H1 (cell line): ENCODE data around the gene AP2A1. TPM values are rescaled to one million over a fixed set of nuclear protein-coding genes. Genes with fewer than 3 reads are reported as not detected.

ENCODE experiments used
- CTCF ChIA-PET: fragments of 300-600 bp; sonication (Branson Sonifier 250); formaldehyde crosslinking; loops from one replicate; lab custom pipeline; 2021; ENCODE audit not compliant: partially characterized antibody; lab: Charles Lee
- POLR2A ChIA-PET: fragments of 300-600 bp; sonication (Branson Sonifier 250); formaldehyde crosslinking; loops from one replicate; lab custom pipeline; 2021; ENCODE audit warnings: inconsistent platforms; ENCODE audit not compliant: partially characterized antibody; lab: Charles Lee
- DNase-seq, 2 experiments: peaks; one replicate each; pipeline versions ENCODE4 v3.0.0 to v3.0.0-alpha.2; 2010 to 2022; ENCODE audit warnings: low spot score in 2 of 2, low read depth in 1 of 2, mixed read lengths in 1 of 2
- FAIRE-seq: peaks from 2 replicates; lab custom pipeline; 2011; peaks lifted over from hg19 to GRCh38; lab: Jason Lieb, UNC
- H2AFZ ChIP-seq: 2 replicates; pipeline ENCODE4 v1.8.1; 2012; ENCODE audit warnings: low read length, inconsistent platforms
- H2AK5ac ChIP-seq: 2 replicates; pipeline ENCODE4 v1.6.1; 2013; ENCODE audit warnings: low read depth, low read length
- H2BK120ac ChIP-seq: replicated peaks from 2 replicates; pipeline ENCODE3; 2013; ENCODE audit warnings: low read depth, low read length, inconsistent platforms
- H2BK12ac ChIP-seq: 2 replicates; pipeline ENCODE4 v1.6.1; 2013; ENCODE audit warnings: low read depth, low read length
- H2BK15ac ChIP-seq: 2 replicates; pipeline ENCODE4 v1.6.1; 2013; ENCODE audit warnings: low read length
- H2BK20ac ChIP-seq: 2 replicates; pipeline ENCODE4 v1.6.1; 2013; ENCODE audit warnings: low read length
- H2BK5ac ChIP-seq: 2 replicates; pipeline ENCODE4 v1.6.1; 2013; ENCODE audit warnings: low read depth, low read length
- H3K14ac ChIP-seq: 2 replicates; pipeline ENCODE4 v1.6.1; 2013; ENCODE audit warnings: inconsistent platforms; ENCODE audit not compliant: insufficient read length
- H3K18ac ChIP-seq: 2 replicates; pipeline ENCODE4 v1.6.1; 2013; ENCODE audit warnings: low read length; ENCODE audit errors: extremely low read depth
- H3K23ac ChIP-seq: 2 replicates; pipeline ENCODE4 v1.6.1; 2013; ENCODE audit warnings: inconsistent platforms; ENCODE audit not compliant: insufficient read length
- H3K23me2 ChIP-seq: 2 replicates; pipeline ENCODE4 v1.6.1; 2013; ENCODE audit warnings: low read depth, low read length
- H3K27ac ChIP-seq: 2 replicates; pipeline ENCODE4 v1.6.1; 2011; ENCODE audit warnings: low read depth, low read length, inconsistent platforms
- H3K27me3 ChIP-seq, 4 experiments: replicated peaks in 1 of 4; 1 replicate in 1 of 4; 2 replicates in 3 of 4; pipeline versions ENCODE4 v1.6.1 to v1.8.1; 2011 to 2013; ENCODE audit warnings: low read length in 3 of 4, mild to moderate bottlenecking in 3 of 4, inconsistent platforms in 2 of 4, mixed read lengths in 2 of 4, moderate library complexity in 1 of 4; ENCODE audit not compliant: control insufficient read depth in 3 of 4, insufficient read depth in 3 of 4; ENCODE audit errors: extremely low read depth in 1 of 4
- H3K36me3 ChIP-seq, 4 experiments: 2 replicates each; pipeline versions ENCODE4 v1.6.1 to v1.8.1; 2011 to 2013; ENCODE audit warnings: mild to moderate bottlenecking in 4 of 4, low read length in 3 of 4, moderate library complexity in 2 of 4, control low read depth in 1 of 4, inconsistent platforms in 1 of 4; ENCODE audit not compliant: insufficient read depth in 4 of 4, control insufficient read depth in 2 of 4
- H3K4ac ChIP-seq: replicated peaks from 2 replicates; pipeline ENCODE3; 2013; ENCODE audit warnings: low read length, low read depth, mixed read lengths, inconsistent platforms; ENCODE audit not compliant: insufficient read length
- H3K4me1 ChIP-seq, 4 experiments: replicated peaks in 1 of 4; 1 replicate in 1 of 4; 2 replicates in 3 of 4; pipeline versions ENCODE4 v1.6.1 to v1.8.1; 2011 to 2013; ENCODE audit warnings: low read length in 3 of 4, inconsistent platforms in 2 of 4, mixed read lengths in 1 of 4; ENCODE audit not compliant: insufficient read depth in 4 of 4, control insufficient read depth in 3 of 4
- H3K4me2 ChIP-seq, 2 experiments: 2 replicates each; pipeline versions ENCODE4 v1.6.1 to v1.8.1; 2011 to 2013; ENCODE audit warnings: low read depth in 2 of 2, low read length in 2 of 2, control low read depth in 1 of 2, inconsistent platforms in 1 of 2, mild to moderate bottlenecking in 1 of 2; ENCODE audit not compliant: insufficient read depth in 1 of 2
- H3K4me3 ChIP-seq, 4 experiments: fragments of 200-600, 300-600 bp in 1 of 4; sonication (generic), shearing (Covaris generic), sonication (Bioruptor Twin) in 1 of 4; 2 replicates each; pipeline versions ENCODE4 v1.5.1 to v1.8.1; 2011 to 2016; ENCODE audit warnings: low read length in 4 of 4, low read depth in 3 of 4, control low read depth in 2 of 4, inconsistent platforms in 2 of 4, mild to moderate bottlenecking in 2 of 4, mixed read lengths in 1 of 4, moderate library complexity in 1 of 4; ENCODE audit not compliant: insufficient read depth in 2 of 4; ENCODE audit errors: extremely low read depth in 1 of 4
- H3K56ac ChIP-seq: replicated peaks from 2 replicates; pipeline ENCODE3; 2013; ENCODE audit warnings: low read depth, mild to moderate bottlenecking, mixed read lengths, low read length, inconsistent platforms; ENCODE audit not compliant: insufficient read length
- H3K79me1 ChIP-seq: 2 replicates; pipeline ENCODE4 v1.6.1; 2013; ENCODE audit warnings: low read depth, low read length, control low read depth
- H3K79me2 ChIP-seq, 2 experiments: 2 replicates each; pipeline versions ENCODE4 v1.6.1 to v1.8.1; 2012 to 2013; ENCODE audit warnings: low read length in 2 of 2, mild to moderate bottlenecking in 2 of 2, inconsistent platforms in 1 of 2; ENCODE audit not compliant: insufficient read depth in 2 of 2, control insufficient read depth in 1 of 2
- H3K9ac ChIP-seq, 4 experiments: replicated peaks in 1 of 4; 1 replicate in 1 of 4; 2 replicates in 3 of 4; pipeline versions ENCODE4 v1.6.1 to v1.8.1; 2011 to 2013; ENCODE audit warnings: low read depth in 3 of 4, low read length in 3 of 4, control low read depth in 2 of 4, mild to moderate bottlenecking in 2 of 4, moderate library complexity in 2 of 4, inconsistent platforms in 1 of 4; ENCODE audit errors: extremely low read depth in 1 of 4
- H3K9me3 ChIP-seq, 2 experiments: 2 replicates each; pipeline versions ENCODE4 v1.6.1 to v1.8.1; 2012 to 2013; ENCODE audit warnings: mild to moderate bottlenecking in 2 of 2, moderate library complexity in 2 of 2, control low read depth in 1 of 2, inconsistent platforms in 1 of 2, low read depth in 1 of 2, low read length in 1 of 2, mixed read lengths in 1 of 2; ENCODE audit not compliant: insufficient read depth in 2 of 2
- H4K20me1 ChIP-seq, 2 experiments: replicated peaks in 1 of 2; 2 replicates each; pipeline versions ENCODE3 to v1.8.1; 2011 to 2013; ENCODE audit warnings: inconsistent platforms in 2 of 2, low read length in 2 of 2, mild to moderate bottlenecking in 1 of 2; ENCODE audit not compliant: insufficient read depth in 2 of 2, control insufficient read depth in 1 of 2
- H4K5ac ChIP-seq: 2 replicates; pipeline ENCODE4 v1.6.1; 2013; ENCODE audit warnings: low read length, low read depth, mixed read lengths, inconsistent platforms; ENCODE audit not compliant: insufficient read length
- H4K8ac ChIP-seq: 2 replicates; pipeline ENCODE4 v1.8.0; 2013; ENCODE audit warnings: mild to moderate bottlenecking, moderate library complexity, low read length, inconsistent platforms; ENCODE audit not compliant: insufficient read depth; ENCODE audit errors: extremely low read depth
- H4K91ac ChIP-seq: replicated peaks from 2 replicates; pipeline ENCODE3; 2013; ENCODE audit warnings: low read length, mixed read lengths, inconsistent platforms; ENCODE audit not compliant: insufficient read length
- EZH2 ChIP-seq: fragments of 200-600 bp; sonication (generic); IDR thresholded peaks from 2 replicates; pipeline ENCODE4 v1.7.1; 2012; ENCODE audit warnings: low read depth, mild to moderate bottlenecking, moderate library complexity, low read length, inconsistent platforms; ENCODE audit not compliant: severe bottlenecking
- MAFK ChIP-seq: IDR thresholded peaks from 2 replicates; pipeline ENCODE4 v1.6.1; 2012; ENCODE audit warnings: low read depth, mild to moderate bottlenecking, improper control_type of control experiment, low read length
- NRF1 ChIP-seq: IDR thresholded peaks from 2 replicates; pipeline ENCODE4 v1.6.1; 2011; ENCODE audit warnings: mild to moderate bottlenecking, low read depth, low read length, improper control_type of control experiment
- SP2 ChIP-seq: IDR thresholded peaks from 2 replicates; pipeline ENCODE4 v1.6.1; 2012; ENCODE audit warnings: mild to moderate bottlenecking, low read length, inconsistent platforms
- WGBS, 2 experiments: shearing (Covaris generic) in 1 of 2; methylation state at CpG; one replicate each; pipeline versions ENCODE4 v1.1.6 to v1.1.7; 2013 to 2015; ENCODE audit warnings: low lambda C conversion rate in 2 of 2, mixed read lengths in 2 of 2, inconsistent platforms in 1 of 2, low coverage in 1 of 2, missing lambda C conversion rate in 1 of 2; ENCODE audit not compliant: insufficient replicate concordance in 2 of 2, insufficient coverage in 1 of 2, insufficient read length in 1 of 2; ENCODE audit errors: extremely low coverage in 1 of 2, missing lambda C conversion rate in 1 of 2; 5-methylcytosine and 5-hydroxymethylcytosine counted together
- polyA plus RNA-seq, 7 experiments: library from polyadenylated mRNA; depleted of rRNA in 3 of 7; stranded (reverse) in 5 of 7; unstranded in 2 of 7; fragments of >200 nt in 5 of 7; fragments of 200-250 nt in 2 of 7; gene quantifications; 1 replicate in 5 of 7; 2 replicates in 1 of 7; 4 replicates in 1 of 7; pipeline versions ENCODE4 v1.2.1 to v1.2.3, GENCODE V29; 2011 to 2013; ENCODE audit warnings: missing spikeins in 2 of 7, mixed read lengths in 2 of 7
- total RNA-seq: library from RNA; stranded (reverse); fragmentation: NEBNext Ultra II Directional; extraction: Animal tissue kit (Norgen Biotek cat#: 25700); gene quantifications from 2 replicates; pipeline ENCODE4 v1.2.1, GENCODE V29; 2021
- TF ChIP-seq, protein P1 (sequence below), 3 experiments: IDR thresholded peaks; 1 replicate in 2 of 3; 2 replicates in 1 of 3; pipeline versions ENCODE4 v1.5.1 to v1.6.1; 2011; ENCODE audit warnings: low read length in 3 of 3, mild to moderate bottlenecking in 3 of 3, inconsistent platforms in 2 of 3, low read depth in 1 of 3, moderate library complexity in 1 of 3; ENCODE audit not compliant: insufficient read depth in 1 of 3; ENCODE audit errors: control extremely low read depth in 1 of 3

Gene AP2A1
- total and polyA plus RNA-seq, 2 of the 8 experiments (the other 6 are each of a cell fraction or from before 2014, with no cell fraction given) = 105 to 106 TPM

DNA sequence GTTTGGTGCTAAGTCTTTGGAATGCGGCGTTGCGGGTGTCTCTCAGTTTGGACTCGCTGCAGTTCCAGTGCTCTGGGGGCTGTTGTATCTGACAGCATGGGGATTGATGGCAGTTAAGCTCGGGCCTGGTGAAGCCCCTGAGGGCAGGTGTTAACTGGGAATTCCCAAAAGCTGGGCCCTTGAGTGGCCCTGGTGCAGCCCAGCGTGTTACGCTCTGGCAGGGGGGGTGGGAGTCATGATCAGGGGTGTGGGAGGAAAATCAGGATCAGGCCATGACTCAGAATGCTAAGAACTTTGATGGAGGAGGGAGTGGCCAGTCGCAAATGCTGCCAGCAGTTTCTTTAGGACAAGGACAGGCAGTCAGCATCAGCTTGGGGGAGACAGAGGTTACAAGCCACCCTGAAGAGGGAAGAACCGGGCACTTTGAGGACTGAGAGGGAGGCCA is 19.6 kb downstream of the AP2A1 start:
- DNase-seq = no peak
- peaks cover 2 to 23% (median 10%) of the 10 kb centered on the region in 4 experiments; a peak in 6 of 8 replicates for H3K36me3 ChIP-seq
- peaks cover 7% of the 10 kb centered on the region for H3K79me1 ChIP-seq
- no peak overlapping the region for H4K8ac ChIP-seq
- H4K20me1 ChIP-seq = peaks cover 0 to 6% of the 10 kb centered on the region in 2 experiments
- no peak overlapping the region for H2BK12ac ChIP-seq
- H3K4me1 ChIP-seq = no peaks in the 10 kb centered on the region
- no peak overlapping the region for H2AFZ ChIP-seq
- H3K9ac ChIP-seq = no peak overlapping the region
- no peak overlapping the region for H2BK20ac ChIP-seq
- no peak overlapping the region for H3K56ac ChIP-seq
- no peak overlapping the region for H2AK5ac ChIP-seq
- no peak overlapping the region for H3K4me2 ChIP-seq
- no peaks in the 10 kb centered on the region for H3K27me3 ChIP-seq
- no peak overlapping the region for H2BK15ac ChIP-seq
- no peaks in the 10 kb centered on the region; a peak in 1 of 4 replicates for H3K79me2 ChIP-seq
- ChIA-PET POLR2A (interaction anchor here (1.1 to 1.8 kb wide), 3 partner anchors 11 to 33 kb away, joined by 3 to 7 read pairs (median 5); no protein-coding TSS in a partner anchor), CTCF (interaction anchor here (0.5 to 2.4 kb wide), 7 partner anchors 9 to 161 kb away, joined by 3 to 5 read pairs (median 4); no protein-coding TSS in a partner anchor)
- no peak for FAIRE-seq
- no peak overlapping the region for H3K23ac ChIP-seq
- no peak overlapping the region for H3K27ac ChIP-seq
- H4K5ac ChIP-seq = no peak overlapping the region
- no peak overlapping the region for H3K4me3 ChIP-seq
- H3K9me3 ChIP-seq = no peaks in the 10 kb centered on the region
- H4K91ac ChIP-seq = no peak overlapping the region
- no peak overlapping the region for H3K4ac ChIP-seq
- no peak overlapping the region for H2BK5ac ChIP-seq
- no peak overlapping the region for H3K14ac ChIP-seq
- no peaks in the 10 kb centered on the region; the same call in 1 of the 2 replicates for H3K23me2 ChIP-seq
- 93% methylated on average over 9 of the region's 9 CpGs; no CpG with 5 or more reads in 1 of the 2 experiments for WGBS, 2 experiments
- H2BK120ac ChIP-seq = no peak overlapping the region
- H3K18ac ChIP-seq = no peak overlapping the region
- TF ChIP-seq EZH2 = no peak
- no peak for TF ChIP-seq MAFK
- TF ChIP-seq SP2 = no peak
- no peak for TF ChIP-seq NRF1
- TF ChIP-seq, protein P1, sequence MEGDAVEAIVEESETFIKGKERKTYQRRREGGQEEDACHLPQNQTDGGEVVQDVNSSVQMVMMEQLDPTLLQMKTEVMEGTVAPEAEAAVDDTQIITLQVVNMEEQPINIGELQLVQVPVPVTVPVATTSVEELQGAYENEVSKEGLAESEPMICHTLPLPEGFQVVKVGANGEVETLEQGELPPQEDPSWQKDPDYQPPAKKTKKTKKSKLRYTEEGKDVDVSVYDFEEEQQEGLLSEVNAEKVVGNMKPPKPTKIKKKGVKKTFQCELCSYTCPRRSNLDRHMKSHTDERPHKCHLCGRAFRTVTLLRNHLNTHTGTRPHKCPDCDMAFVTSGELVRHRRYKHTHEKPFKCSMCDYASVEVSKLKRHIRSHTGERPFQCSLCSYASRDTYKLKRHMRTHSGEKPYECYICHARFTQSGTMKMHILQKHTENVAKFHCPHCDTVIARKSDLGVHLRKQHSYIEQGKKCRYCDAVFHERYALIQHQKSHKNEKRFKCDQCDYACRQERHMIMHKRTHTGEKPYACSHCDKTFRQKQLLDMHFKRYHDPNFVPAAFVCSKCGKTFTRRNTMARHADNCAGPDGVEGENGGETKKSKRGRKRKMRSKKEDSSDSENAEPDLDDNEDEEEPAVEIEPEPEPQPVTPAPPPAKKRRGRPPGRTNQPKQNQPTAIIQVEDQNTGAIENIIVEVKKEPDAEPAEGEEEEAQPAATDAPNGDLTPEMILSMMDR (IDR thresholded peaks at IDR 0.05; ENCODE audit: control extremely low read depth in 1 of 3, insufficient read depth in 1 of 3, low read depth in 1 of 3, low read length in 3 of 3) = no peak
